ENCODE measurements around the gene GLI2. TPM values are rescaled to one million over a fixed set of nuclear protein-coding genes. Genes with fewer than 3 reads are reported as not detected.
A peak's percentile ranks its signal among the peaks of the same experiment; 100 is the strongest.

GLI2 gene
- total and polyA plus RNA-seq, 2 of the 4 experiments (the other 2 are of a cell fraction), result 3.8 to 26.0 TPM

DNA sequence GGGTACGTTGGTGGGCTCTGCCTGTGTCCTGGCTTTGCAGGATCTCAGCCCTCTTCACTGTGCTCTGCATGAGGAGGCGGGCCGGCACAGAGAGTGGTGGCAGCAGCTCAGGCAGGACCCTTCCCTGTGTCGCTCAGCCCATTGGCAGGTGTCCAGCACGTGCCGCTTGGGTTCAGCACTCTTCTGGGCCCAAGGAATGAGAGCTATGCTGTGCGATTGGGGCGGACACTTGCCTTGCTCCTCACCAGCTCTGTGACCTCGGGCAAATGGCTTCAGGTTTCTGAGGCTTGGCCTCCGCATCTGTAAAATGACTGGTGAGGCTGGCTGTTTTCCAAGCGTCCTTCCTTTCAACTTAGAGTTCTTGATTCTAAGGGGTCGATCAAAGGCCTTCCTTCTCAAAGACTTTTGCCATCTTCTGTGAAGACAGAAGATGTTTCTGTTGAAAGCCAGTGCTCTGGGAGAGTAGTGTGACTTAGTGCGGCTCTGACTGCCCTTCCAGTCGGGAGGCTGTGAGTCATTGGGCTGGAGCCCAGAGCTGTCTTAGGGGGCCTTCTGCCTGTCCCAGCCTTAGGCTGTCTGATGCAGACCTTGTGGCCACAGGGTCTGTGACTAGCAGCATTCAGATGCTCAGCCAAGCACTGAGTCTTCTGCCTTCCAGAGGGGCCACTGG, 35.6 kb downstream of the GLI2 start:
- Histone ChIP-seq H4K8ac (ENCODE audit: low read depth in 2 of 2, low read length in 2 of 2) (peak overlapping the region; percentile 38 to 71; a peak in 3 of 4 replicates), H2AK9ac (replicated peaks; ENCODE audit: low read depth, low read length, poor library complexity) (peak overlapping the region; percentile 74), H2BK120ac (ENCODE audit: low read depth, low read length) (peak overlapping the region; percentile 78), H3K9me3 (ENCODE audit: control insufficient read depth, insufficient read depth, low read length) (no peaks in the 10 kb centered on the region), H2BK15ac (ENCODE audit: low read depth, low read length) (peak overlapping the region; percentile 4; the same call in 2 of the 3 replicates), H4K5ac (ENCODE audit: low read depth, low read length) (peak overlapping the region; percentile 69), H2BK20ac (ENCODE audit: low read depth, low read length) (peak overlapping the region; percentile 68), H3K18ac (ENCODE audit: low read depth, low read length) (peak overlapping the region; percentile 51), H3K56ac (ENCODE audit: extremely low read depth, insufficient read depth, low read length) (peak overlapping the region; percentile 57), H3K23ac (ENCODE audit: low read depth, low read length) (peak overlapping the region; percentile 84), H4K91ac (ENCODE audit: insufficient read depth, low read depth, low read length) (peak overlapping the region; percentile 89), H3K9ac (ENCODE audit: low read depth, low read length) (peak overlapping the region; percentile 43), H3K4ac (ENCODE audit: low read depth, low read length) (peak overlapping the region; percentile 88), H4K20me1 (ENCODE audit: insufficient read depth, low read length) (peaks cover 64% of the 10 kb centered on the region), H3K4me2 (ENCODE audit: low read depth, low read length) (peak overlapping the region; percentile 53), H3K9me1 (ENCODE audit: insufficient read depth, low read length) (peaks cover 67% of the 10 kb centered on the region), H2BK5ac (ENCODE audit: low read depth, low read length, poor library complexity, severe bottlenecking) (peak overlapping the region; percentile 92), H3K4me1 (ENCODE audit: control insufficient read depth, insufficient read depth, low read length) (peaks cover 55% of the 10 kb centered on the region), H3K27me3 (ENCODE audit: control insufficient read depth, insufficient read depth, low read length) (no peaks in the 10 kb centered on the region), H3K36me3 (ENCODE audit: control insufficient read depth, insufficient read depth, low read length) (no peaks in the 10 kb centered on the region), H2AFZ (replicated peaks; ENCODE audit: low read length, poor library complexity) (peak overlapping the region; percentile 53), H3K14ac (replicated peaks; ENCODE audit: low read depth, low read length) (peak overlapping the region; percentile 91), H3K4me3 (ENCODE audit: insufficient read depth, low read depth, low read length) (no peak overlapping the region), H3K79me1 (ENCODE audit: low read depth in 1 of 2, low read length in 2 of 2) (peaks cover 25 to 96% of the 10 kb centered on the region in 2 experiments), H3K27ac (ENCODE audit: insufficient read depth, low read length) (peak overlapping the region; percentile 82), H2AK5ac (ENCODE audit: low read depth, low read length) (peak overlapping the region; percentile 95)
- intact Hi-C loops (cut with micrococcal nuclease), result loop anchor here (1.0 to 10.0 kb wide), 2 partner anchors 8 to 76 kb away; no protein-coding TSS in a partner anchor
- peak; percentile 95 for DNase-seq
- BruUV-seq (replicated peaks), result no TSS peak
- dilution Hi-C loops (cut with HindIII; ENCODE audit: low sequenced_read_pairs, unreplicated experiment), result no loop called here
- ChIA-PET POLR2A (ENCODE audit: unreplicated experiment) (no interaction called here), CTCF (interaction anchor here (1.0 kb wide), 1 partner anchor 309 kb away, joined by 3 read pairs; no protein-coding TSS in a partner anchor)
- ATAC-seq (ENCODE audit: low read depth), result peak; percentile 91
- in situ Hi-C loops (cut with MboI; ENCODE audit: low sequenced_read_pairs), result no loop called here
- WGBS, 2 experiments (ENCODE audit: extremely low coverage in 2 of 2, insufficient read length in 1 of 2), result 20% methylated on average over 4 of the region's 14 CpGs; no CpG with 5 or more reads in 1 of the 2 experiments
- 0 out of 2 replicates have a peak, but pooled peaks have one; percentile 11 for TF ChIP-seq MAZ (IDR thresholded peaks at IDR 0.05; ENCODE audit: borderline replicate concordance, low read depth, low read length)
- TF ChIP-seq RCOR1 (IDR thresholded peaks at IDR 0.05; ENCODE audit: insufficient replicate concordance, low read length), result peak; percentile 13
- peak; percentile 79 for TF ChIP-seq POLR2A (IDR thresholded peaks at IDR 0.05; ENCODE audit: low read depth, low read length)
- TF ChIP-seq USF2 (IDR thresholded peaks at IDR 0.05; ENCODE audit: low read depth, low read length), result no peak; the same call in 1 of the 2 replicates
- TF ChIP-seq ELK1 (IDR thresholded peaks at IDR 0.05; ENCODE audit: borderline replicate concordance, low read depth, low read length), result no peak
- TF ChIP-seq SMC3 (IDR thresholded peaks at IDR 0.05; ENCODE audit: low read depth, low read length), result no peak
- peak; percentile 88 for TF ChIP-seq BHLHE40 (IDR thresholded peaks at IDR 0.05; ENCODE audit: low read depth, low read length)
- TF ChIP-seq CHD1 (IDR thresholded peaks at IDR 0.05; ENCODE audit: low read depth, low read length), result no peak
- no peak for TF ChIP-seq CTCF (conservative IDR thresholded peaks at IDR 0.05; ENCODE audit: low read depth, low read length)
- TF ChIP-seq MXI1 (IDR thresholded peaks at IDR 0.05; ENCODE audit: borderline replicate concordance, low read depth, low read length), result peak; percentile 16; the same call in 1 of the 2 replicates
- no peak for TF ChIP-seq MAFK (IDR thresholded peaks at IDR 0.05; ENCODE audit: low read depth, low read length)
- peak; percentile 91 for TF ChIP-seq FOS (IDR thresholded peaks at IDR 0.05; ENCODE audit: low read depth, low read length)
- TF ChIP-seq RFX5 (IDR thresholded peaks at IDR 0.05; ENCODE audit: low read depth, low read length), result no peak
- no peak for TF ChIP-seq CEBPB (IDR thresholded peaks at IDR 0.05; ENCODE audit: low read depth, low read length)

Measured in IMR-90 (cell line).